GM12873 (cell line): ENCODE measurements around the gene DUSP12.

Experiments
- TF ChIP-seq, protein P1 (sequence below): IDR thresholded peaks from 2 replicates; pipeline ENCODE4 v1.5.1; 2012; ENCODE audit warnings: low read depth, mild to moderate bottlenecking, moderate library complexity, low read length, control low read depth; ENCODE audit not compliant: insufficient read depth; ENCODE audit errors: missing control alignments

The DUSP12 gene

DNA sequence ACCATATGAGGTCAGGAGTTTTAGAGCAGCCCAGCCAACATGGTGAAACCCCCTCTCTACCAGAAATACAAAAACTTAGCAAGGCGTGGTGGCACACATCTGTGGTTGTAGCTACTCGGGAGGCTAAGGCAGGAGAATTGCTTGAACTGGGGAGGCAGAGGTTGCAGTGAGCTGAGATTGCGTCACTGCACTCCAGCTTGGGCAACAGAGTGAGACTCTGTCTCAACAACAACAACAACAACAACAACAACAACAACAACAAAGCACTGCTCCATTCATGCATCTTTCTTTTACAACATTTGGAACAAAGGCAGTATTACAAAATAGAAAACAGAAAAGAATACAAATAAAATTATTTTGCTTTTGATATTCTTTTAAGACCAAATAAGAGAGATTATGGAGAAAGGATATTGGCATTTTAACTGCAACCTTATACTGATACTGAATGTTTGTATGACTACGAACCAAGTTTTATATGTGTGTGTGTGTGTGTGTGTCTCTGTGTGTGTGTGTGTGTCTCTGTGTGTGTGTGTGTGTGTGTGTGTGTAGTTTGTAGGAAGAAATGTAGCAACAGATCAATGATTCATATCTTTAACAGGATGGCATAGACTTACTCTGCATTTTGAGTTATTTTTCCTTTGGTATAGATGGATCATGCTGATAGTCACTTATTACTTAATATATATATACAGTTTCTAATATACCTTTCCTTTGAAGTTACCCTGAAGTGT lies 41.2 kb downstream of the DUSP12 start:
- TF ChIP-seq, protein P1, sequence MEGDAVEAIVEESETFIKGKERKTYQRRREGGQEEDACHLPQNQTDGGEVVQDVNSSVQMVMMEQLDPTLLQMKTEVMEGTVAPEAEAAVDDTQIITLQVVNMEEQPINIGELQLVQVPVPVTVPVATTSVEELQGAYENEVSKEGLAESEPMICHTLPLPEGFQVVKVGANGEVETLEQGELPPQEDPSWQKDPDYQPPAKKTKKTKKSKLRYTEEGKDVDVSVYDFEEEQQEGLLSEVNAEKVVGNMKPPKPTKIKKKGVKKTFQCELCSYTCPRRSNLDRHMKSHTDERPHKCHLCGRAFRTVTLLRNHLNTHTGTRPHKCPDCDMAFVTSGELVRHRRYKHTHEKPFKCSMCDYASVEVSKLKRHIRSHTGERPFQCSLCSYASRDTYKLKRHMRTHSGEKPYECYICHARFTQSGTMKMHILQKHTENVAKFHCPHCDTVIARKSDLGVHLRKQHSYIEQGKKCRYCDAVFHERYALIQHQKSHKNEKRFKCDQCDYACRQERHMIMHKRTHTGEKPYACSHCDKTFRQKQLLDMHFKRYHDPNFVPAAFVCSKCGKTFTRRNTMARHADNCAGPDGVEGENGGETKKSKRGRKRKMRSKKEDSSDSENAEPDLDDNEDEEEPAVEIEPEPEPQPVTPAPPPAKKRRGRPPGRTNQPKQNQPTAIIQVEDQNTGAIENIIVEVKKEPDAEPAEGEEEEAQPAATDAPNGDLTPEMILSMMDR = no peak

DNA sequence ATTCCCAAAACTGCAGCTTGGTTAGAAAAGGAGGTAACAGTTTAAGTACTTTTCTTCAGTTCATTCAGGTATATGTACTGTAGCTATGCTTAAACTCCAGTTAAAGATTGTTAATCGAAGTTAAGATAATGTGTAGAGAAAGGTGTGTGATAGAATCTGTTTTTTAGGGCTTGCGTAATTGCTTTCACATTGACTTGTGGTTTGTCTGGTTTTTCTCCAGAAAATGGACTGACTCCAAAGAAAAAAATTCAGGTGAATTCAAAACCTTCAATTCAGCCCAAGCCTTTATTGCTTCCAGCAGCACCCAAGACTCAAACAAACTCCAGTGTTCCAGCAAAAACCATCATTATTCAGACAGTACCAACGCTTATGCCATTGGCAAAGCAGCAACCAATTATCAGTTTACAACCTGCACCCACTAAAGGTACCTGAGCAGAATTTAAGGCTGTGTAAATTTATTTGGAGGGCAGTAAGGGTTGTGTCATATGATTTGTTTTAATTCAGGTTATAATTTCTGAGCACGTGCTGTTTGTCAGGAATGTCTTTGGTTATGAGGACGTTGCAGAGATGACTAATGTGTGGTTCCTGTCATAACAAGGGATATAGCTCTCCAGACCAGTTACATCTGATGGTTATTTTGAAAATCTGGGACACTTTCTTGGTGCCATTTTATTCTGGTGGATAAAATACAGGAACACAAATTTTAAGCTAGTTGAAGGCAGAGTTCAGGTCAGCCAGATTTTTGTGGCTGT lies 42.5 kb downstream of the DUSP12 start:
- TF ChIP-seq, protein P1 = no peak

DNA sequence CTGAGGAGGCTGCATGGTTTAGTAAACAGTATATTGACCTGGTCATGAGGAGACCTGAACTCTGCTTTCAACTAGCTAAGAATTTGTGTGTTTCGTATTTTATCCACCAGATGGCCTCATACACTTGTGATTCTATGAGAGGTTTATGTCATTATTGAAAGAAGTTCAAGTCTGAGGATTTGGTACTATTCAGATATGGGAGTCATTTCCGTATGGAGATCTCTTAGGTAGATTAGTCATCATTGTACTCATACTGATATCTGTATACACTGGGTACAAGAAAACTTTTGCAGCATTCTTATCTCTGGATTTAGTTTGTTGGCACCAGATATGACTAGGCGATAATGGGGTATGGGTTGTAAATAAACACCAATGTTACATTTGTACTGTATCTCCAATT lies 43.2 kb downstream of the DUSP12 start:
- TF ChIP-seq, protein P1 = peak; percentile 55

DNA sequence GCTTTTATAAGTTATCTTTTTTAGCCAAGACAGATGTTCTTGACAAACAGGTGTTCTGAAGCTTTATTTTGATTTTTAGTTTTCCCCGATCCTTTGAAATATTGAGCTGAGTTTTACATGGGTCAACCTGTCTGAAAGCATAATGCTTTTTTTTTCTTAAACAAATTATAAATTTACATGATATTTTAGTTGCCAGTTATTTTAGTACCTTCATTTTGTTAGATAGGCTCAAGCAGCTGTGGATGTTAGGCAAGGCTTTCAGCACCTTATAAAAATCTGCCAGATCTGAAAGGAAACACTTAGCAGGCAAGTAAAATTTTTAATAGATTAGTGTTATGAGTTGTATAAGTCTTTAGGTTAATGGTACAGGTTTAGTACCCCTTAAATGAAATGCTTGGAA lies 50.2 kb downstream of the DUSP12 start:
- TF ChIP-seq, protein P1 = no peak

- TF ChIP-seq, protein P1 = no peak
Measured at GRCh38 chr1:161801955-161802354, 52.4 kb downstream of the DUSP12 start.

DNA sequence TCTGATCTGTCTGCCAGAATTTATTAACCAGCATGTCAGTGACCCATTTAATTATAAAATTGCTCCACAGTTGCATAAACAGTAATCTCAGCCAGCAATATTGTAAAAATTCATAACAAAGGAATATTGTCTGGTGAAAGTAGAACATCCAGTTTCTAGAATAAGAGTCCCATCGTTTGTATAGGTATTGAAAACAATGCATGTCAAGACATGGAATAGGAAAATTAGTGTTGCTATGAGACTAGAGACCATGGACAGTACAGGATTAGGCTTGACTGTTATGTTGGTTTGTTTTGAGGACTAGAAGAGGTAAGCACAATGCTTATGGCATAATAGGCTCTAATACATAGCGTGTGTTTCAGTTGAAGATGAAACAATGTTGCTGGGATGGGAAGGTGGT lies 53.6 kb downstream of the DUSP12 start:
- TF ChIP-seq, protein P1 = no peak

GRCh38 chr1:161805399-161806197 lies 56.0 kb downstream of the DUSP12 start:
- TF ChIP-seq, protein P1 = no peak
